ENCODE data around the gene SLC19A1.
"Not testable (repeated sequence)": the region's sequence is repeated elsewhere in the genome, so short reads cannot be mapped to it uniquely, and the experiment has no call there.

The SLC19A1 gene

GRCh38 chr21:45562965-45563364, 20.7 kb upstream of the SLC19A1 start:
- no peak overlapping the region for H3K4me3 ChIP-seq (replicated peaks; ENCODE audit: low read depth, low read length)
- TF ChIP-seq CTCF (IDR thresholded peaks at IDR 0.05; ENCODE audit: insufficient read depth, low read length, poor library complexity, severe bottlenecking) = no peak
- H3K36me3 ChIP-seq (ENCODE audit: control insufficient read depth, insufficient read depth, low read length) = no peaks in the 10 kb centered on the region
- no peak for DNase-seq (ENCODE audit: extremely low read depth, insufficient read length)
- no peaks in the 10 kb centered on the region for H3K27me3 ChIP-seq (replicated peaks; ENCODE audit: control insufficient read depth, insufficient read depth, low read length)

- H3K36me3 ChIP-seq (ENCODE audit: control insufficient read depth, insufficient read depth, low read length) = no peaks in the 10 kb centered on the region
- no peak for TF ChIP-seq CTCF (IDR thresholded peaks at IDR 0.05; ENCODE audit: insufficient read depth, low read length, poor library complexity, severe bottlenecking)
- no peak overlapping the region for H3K4me3 ChIP-seq (replicated peaks; ENCODE audit: low read depth, low read length)
- H3K27me3 ChIP-seq (replicated peaks; ENCODE audit: control insufficient read depth, insufficient read depth, low read length) = no peaks in the 10 kb centered on the region
- no peak for DNase-seq (ENCODE audit: extremely low read depth, insufficient read length)
These were observed 20.2 kb upstream of the SLC19A1 start for GRCh38 chr21:45562402-45562801.

DNA sequence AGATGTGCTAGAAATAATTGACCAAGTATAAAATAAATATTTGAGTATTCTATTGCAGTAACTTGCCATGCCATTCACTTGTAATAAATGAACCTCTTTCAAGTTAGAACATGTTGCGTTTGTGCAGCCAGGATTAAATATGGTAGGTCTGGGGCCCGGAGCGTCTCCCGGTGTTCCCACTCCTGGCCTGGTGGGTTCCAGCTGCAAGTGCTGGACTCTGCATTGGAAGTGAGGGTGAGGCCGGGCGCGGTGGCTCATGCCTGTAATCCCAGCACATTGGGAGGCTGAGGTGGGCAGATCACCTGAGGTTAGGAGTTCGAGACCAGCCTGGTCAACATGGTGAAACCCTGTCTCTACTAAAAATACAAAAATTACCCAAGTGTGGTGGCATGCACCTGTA, 19.0 kb upstream of the SLC19A1 start:
- not testable (repeated sequence) for H3K4me3 ChIP-seq (replicated peaks; ENCODE audit: low read depth, low read length); H3K36me3 ChIP-seq (ENCODE audit: control insufficient read depth, insufficient read depth, low read length); DNase-seq (ENCODE audit: extremely low read depth, insufficient read length); H3K27me3 ChIP-seq (replicated peaks; ENCODE audit: control insufficient read depth, insufficient read depth, low read length)

DNA sequence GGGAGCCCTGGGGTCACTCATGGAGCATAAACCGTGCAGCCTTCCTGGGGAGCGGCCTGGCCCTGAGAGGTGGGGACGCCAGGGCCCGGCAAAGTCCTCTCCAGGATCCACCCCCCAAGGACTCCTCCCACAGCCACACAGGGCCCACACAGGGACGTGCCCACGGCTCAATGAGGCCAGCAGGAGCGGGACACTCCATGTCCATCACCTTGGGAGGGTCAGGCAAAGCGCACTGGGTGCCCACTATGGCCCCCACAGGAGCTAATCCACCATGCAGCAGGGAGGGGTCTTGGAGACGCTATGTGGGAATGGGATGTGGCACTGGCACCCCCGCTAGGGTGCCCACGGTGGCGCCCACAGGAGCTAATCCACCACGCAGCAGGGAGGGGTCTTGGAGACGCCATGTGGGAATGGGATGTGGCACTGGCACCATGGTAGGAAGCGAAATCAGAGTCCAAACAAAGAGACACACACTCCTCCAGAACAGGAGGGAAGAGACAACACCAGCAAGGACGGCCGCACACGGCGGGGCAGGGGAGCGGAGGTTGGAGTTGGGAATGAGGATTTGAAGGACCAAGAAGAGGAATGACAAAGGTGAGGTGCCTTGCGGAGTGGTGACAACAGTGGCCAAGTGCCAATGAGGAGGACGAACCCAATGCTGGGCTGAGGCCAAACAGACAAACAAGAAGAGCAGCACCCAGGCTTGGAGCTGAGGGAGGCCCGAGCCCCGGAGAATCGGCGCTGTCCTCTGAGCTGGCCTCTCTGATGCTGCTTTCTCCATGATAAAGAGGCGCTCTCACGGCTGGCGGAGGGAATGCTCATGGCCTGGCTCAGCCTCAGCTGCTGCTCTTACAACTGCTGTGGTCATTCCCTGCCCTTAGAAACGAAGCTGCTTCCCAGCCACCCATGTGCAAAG, 18.1 kb upstream of the SLC19A1 start:
- Histone ChIP-seq H3K36me3 (ENCODE audit: control insufficient read depth, insufficient read depth, low read length) (no peaks in the 10 kb centered on the region), H3K27me3 (replicated peaks; ENCODE audit: control insufficient read depth, insufficient read depth, low read length) (no peaks in the 10 kb centered on the region; the same call in 1 of the 2 replicates), H3K4me3 (replicated peaks; ENCODE audit: low read depth, low read length) (no peak overlapping the region)
- DNase-seq (ENCODE audit: extremely low read depth, insufficient read length) = no peak
- no peak for TF ChIP-seq CTCF (IDR thresholded peaks at IDR 0.05; ENCODE audit: insufficient read depth, low read length, poor library complexity, severe bottlenecking)

DNA sequence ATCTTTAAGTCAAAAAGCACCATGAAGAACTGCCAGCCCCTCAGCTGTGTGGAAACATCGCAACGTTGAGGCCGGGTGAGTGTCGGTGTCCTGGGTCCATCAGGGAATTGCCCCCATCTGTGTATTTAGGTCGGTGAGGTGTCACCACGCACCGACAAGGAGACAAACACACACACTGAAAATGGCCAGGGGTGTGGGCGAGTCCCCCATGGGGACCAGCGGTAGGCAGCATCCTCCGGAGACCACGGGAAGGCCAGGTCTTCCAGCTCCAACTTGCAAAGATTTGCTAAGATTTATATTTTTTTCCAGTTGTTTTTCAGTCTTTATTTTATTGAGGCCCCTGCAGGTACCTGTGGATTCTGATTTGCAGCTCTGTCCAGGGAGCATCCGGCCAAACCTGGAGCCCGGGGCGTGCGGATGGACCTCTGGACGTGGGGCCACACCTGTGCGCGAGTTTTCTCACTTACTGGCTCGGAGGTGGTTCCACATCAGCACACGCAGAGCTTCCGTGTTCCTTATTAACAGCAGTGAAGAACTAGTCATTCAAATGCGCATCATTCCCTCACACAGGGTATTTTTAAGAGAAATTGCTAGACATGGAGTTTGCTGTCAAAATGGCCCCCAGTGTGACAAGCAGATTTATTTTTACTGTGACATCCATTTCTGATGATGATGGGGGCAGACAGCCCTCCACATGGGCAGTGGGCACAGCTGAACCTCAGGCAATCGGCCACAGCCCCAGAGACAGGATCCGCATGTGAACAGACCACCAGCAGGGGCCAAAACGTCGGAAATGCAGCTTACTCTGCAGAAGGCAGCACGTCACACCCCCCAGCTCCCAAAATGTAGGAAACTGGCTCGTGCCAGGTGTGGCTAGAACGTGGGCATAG, 17.2 kb upstream of the SLC19A1 start:
- TF ChIP-seq CTCF (IDR thresholded peaks at IDR 0.05; ENCODE audit: insufficient read depth, low read length, poor library complexity, severe bottlenecking) = no peak
- Histone ChIP-seq H3K4me3 (replicated peaks; ENCODE audit: low read depth, low read length) (no peak overlapping the region), H3K27me3 (replicated peaks; ENCODE audit: control insufficient read depth, insufficient read depth, low read length) (no peaks in the 10 kb centered on the region; the same call in 1 of the 2 replicates), H3K36me3 (ENCODE audit: control insufficient read depth, insufficient read depth, low read length) (no peaks in the 10 kb centered on the region)
- DNase-seq (ENCODE audit: extremely low read depth, insufficient read length) = no peak
